Raji (cell line): Measurements from ENCODE around the gene TFDP1.

Experiments used
- POLR2A ChIP-seq: IDR thresholded peaks from 2 replicates; pipeline ENCODE4 v1.6.1; 2011; ENCODE audit warnings: low read depth, low read length, control low read depth; ENCODE audit not compliant: insufficient read depth

The TFDP1 gene

GRCh38 chr13:113611996-113612395 lies 27.4 kb downstream of the TFDP1 start:
- TF ChIP-seq POLR2A: no peak

GRCh38 chr13:113612607-113613006 lies 28.1 kb downstream of the TFDP1 start:
- no peak for TF ChIP-seq POLR2A

- TF ChIP-seq POLR2A: no peak
Measured at GRCh38 chr13:113613789-113614379, 29.3 kb downstream of the TFDP1 start.

GRCh38 chr13:113616281-113616906 lies 31.8 kb downstream of the TFDP1 start:
- TF ChIP-seq POLR2A: no peak

- no peak for TF ChIP-seq POLR2A
Measured at GRCh38 chr13:113616991-113617749, 32.6 kb downstream of the TFDP1 start.

GRCh38 chr13:113617961-113618360 lies 33.4 kb downstream of the TFDP1 start:
- TF ChIP-seq POLR2A: no peak

- no peak for TF ChIP-seq POLR2A
Measured at GRCh38 chr13:113618455-113618854, 33.9 kb downstream of the TFDP1 start.

- no peak for TF ChIP-seq POLR2A
Measured at GRCh38 chr13:113620036-113620796, 35.7 kb downstream of the TFDP1 start.

- no peak for TF ChIP-seq POLR2A
Measured at GRCh38 chr13:113621046-113621445, 36.5 kb downstream of the TFDP1 start.

- no peak for TF ChIP-seq POLR2A
Measured at GRCh38 chr13:113622791-113623490, 38.4 kb downstream of the TFDP1 start.

- TF ChIP-seq POLR2A: no peak
Measured at GRCh38 chr13:113623491-113624234, 39.1 kb downstream of the TFDP1 start.

- no peak for TF ChIP-seq POLR2A
Measured at GRCh38 chr13:113624235-113624587, 39.7 kb downstream of the TFDP1 start.

GRCh38 chr13:113625965-113626721 lies 41.6 kb downstream of the TFDP1 start:
- TF ChIP-seq POLR2A: no peak

- TF ChIP-seq POLR2A: no peak
Measured at GRCh38 chr13:113627136-113627535, 42.6 kb downstream of the TFDP1 start.
